Astrocyte (in vitro differentiated cells and primary cell): ENCODE data around the gene GTPBP6. TPM values are rescaled to one million over a fixed set of nuclear protein-coding genes. Genes with fewer than 3 reads are reported as not detected.

Source experiments
- DNase-seq: peaks from one replicate; pipeline ENCODE4 v3.0.0-alpha.2; 2010; ENCODE audit warnings: low read depth
- FAIRE-seq: peaks from 2 replicates; lab custom pipeline; 2011; peaks lifted over from hg19 to GRCh38; lab: Jason Lieb, UNC
- H2AFZ ChIP-seq: 2 replicates; pipeline ENCODE4 v1.6.0; 2012; ENCODE audit warnings: low read depth, low read length, inconsistent platforms
- H3K27ac ChIP-seq: 2 replicates; pipeline ENCODE4 v1.5.1; 2011; ENCODE audit warnings: low read depth, low read length, inconsistent platforms
- H3K27me3 ChIP-seq: 2 replicates; pipeline ENCODE4 v1.6.0; 2011; ENCODE audit warnings: low read length, inconsistent platforms; ENCODE audit not compliant: insufficient read depth
- H3K36me3 ChIP-seq: 2 replicates; pipeline ENCODE4 v1.5.1; 2011; ENCODE audit warnings: low read length, inconsistent platforms; ENCODE audit not compliant: insufficient read depth
- H3K4me1 ChIP-seq: 2 replicates; pipeline ENCODE4 v1.5.1; 2011; ENCODE audit warnings: low read length, inconsistent platforms; ENCODE audit not compliant: insufficient read depth
- H3K4me2 ChIP-seq: 2 replicates; pipeline ENCODE4 v1.6.0; 2012; ENCODE audit warnings: low read length, inconsistent platforms
- H3K4me3 ChIP-seq: 2 replicates; pipeline ENCODE4 v1.5.1; 2011; ENCODE audit warnings: low read depth, mild to moderate bottlenecking, low read length, inconsistent platforms; ENCODE audit not compliant: insufficient read depth
- H3K79me2 ChIP-seq: 2 replicates; pipeline ENCODE4 v1.6.0; 2012; ENCODE audit warnings: mild to moderate bottlenecking, low read length, inconsistent platforms; ENCODE audit not compliant: insufficient read depth
- H3K9ac ChIP-seq: 2 replicates; pipeline ENCODE4 v1.6.0; 2012; ENCODE audit warnings: mild to moderate bottlenecking, low read length, inconsistent platforms
- H3K9me3 ChIP-seq: 2 replicates; pipeline ENCODE4 v1.5.1; 2012; ENCODE audit warnings: low read depth, mild to moderate bottlenecking, low read length, inconsistent platforms; ENCODE audit not compliant: insufficient read depth
- H4K20me1 ChIP-seq: 2 replicates; pipeline ENCODE4 v1.6.0; 2012; ENCODE audit warnings: low read length, inconsistent platforms; ENCODE audit not compliant: insufficient read depth
- H3K27ac Mint-ChIP-seq: one replicate; pipeline ENCODE4 v1.8.0; 2021; ENCODE audit warnings: mild to moderate bottlenecking, mixed read lengths; ENCODE audit not compliant: unreplicated experiment
- H3K27me3 Mint-ChIP-seq: one replicate; pipeline ENCODE4 v1.8.0; 2021; ENCODE audit warnings: low read depth, mixed read lengths; ENCODE audit not compliant: unreplicated experiment
- H3K36me3 Mint-ChIP-seq: one replicate; pipeline ENCODE4 v1.8.0; 2021; ENCODE audit warnings: low read depth, mixed read lengths; ENCODE audit not compliant: unreplicated experiment
- H3K4me1 Mint-ChIP-seq: one replicate; pipeline ENCODE4 v1.8.0; 2021; ENCODE audit warnings: low read depth, mixed read lengths; ENCODE audit not compliant: unreplicated experiment
- H3K4me3 Mint-ChIP-seq: one replicate; pipeline ENCODE4 v1.8.0; 2021; ENCODE audit warnings: mild to moderate bottlenecking, moderate library complexity, mixed read lengths; ENCODE audit not compliant: unreplicated experiment
- H3K9me3 Mint-ChIP-seq: one replicate; pipeline ENCODE4 v1.8.0; 2021; ENCODE audit warnings: mild to moderate bottlenecking, mixed read lengths; ENCODE audit not compliant: unreplicated experiment
- CTCF ChIP-seq: IDR thresholded peaks from 2 replicates; pipeline ENCODE4 v1.5.1; 2011; ENCODE audit warnings: low read depth, mild to moderate bottlenecking, inconsistent platforms, low read length, moderate library complexity; ENCODE audit not compliant: insufficient read depth
- EZH2 ChIP-seq: IDR thresholded peaks from 2 replicates; pipeline ENCODE4 v1.6.1; 2012; ENCODE audit warnings: mild to moderate bottlenecking, low read length, inconsistent platforms; ENCODE audit not compliant: insufficient read depth
- total RNA-seq: library from RNA; stranded (reverse); gene quantifications from 2 replicates; pipeline ENCODE4 v1.2.1, GENCODE V29; 2021

Gene GTPBP6
- total RNA-seq, 1 donor from 2014 or later: 30.5 TPM

- DNase-seq (no peak), FAIRE-seq (no peak)
- H3K9me3 ChIP-seq: no peaks in the 10 kb centered on the region
- no peaks in the 10 kb centered on the region for H3K36me3 ChIP-seq
- no peak overlapping the region for H3K4me3 ChIP-seq
- H3K9ac ChIP-seq: no peak overlapping the region
- H3K27me3 ChIP-seq: no peaks in the 10 kb centered on the region
- Mint-ChIP-seq H3K4me1 (peaks cover 2% of the 10 kb centered on the region), H3K27me3 (no peaks in the 10 kb centered on the region), H3K36me3 (peaks cover 18% of the 10 kb centered on the region), H3K9me3 (peaks cover 16% of the 10 kb centered on the region), H3K4me3 (no peak overlapping the region), H3K27ac (peak overlapping the region; percentile 41)
- H3K4me2 ChIP-seq: no peak overlapping the region
- TF ChIP-seq EZH2: no peak
- no peaks in the 10 kb centered on the region for H4K20me1 ChIP-seq
- no peaks in the 10 kb centered on the region for H3K79me2 ChIP-seq
- no peak overlapping the region for H3K27ac ChIP-seq
- no peak overlapping the region for H2AFZ ChIP-seq
- peaks cover 5% of the 10 kb centered on the region for H3K4me1 ChIP-seq
These were observed 17.6 kb upstream of the GTPBP6 start for GRCh38 chrX:336227-336626.

GRCh38 chrX:335758-336155 lies 17.2 kb upstream of the GTPBP6 start:
- Histone ChIP-seq H3K4me2 (no peak overlapping the region), H3K36me3 (no peaks in the 10 kb centered on the region), H3K27ac (no peak overlapping the region), H3K4me3 (no peak overlapping the region), H2AFZ (no peak overlapping the region), H4K20me1 (no peaks in the 10 kb centered on the region), H3K9ac (no peak overlapping the region), H3K79me2 (no peaks in the 10 kb centered on the region), H3K27me3 (no peaks in the 10 kb centered on the region), H3K9me3 (no peaks in the 10 kb centered on the region), H3K4me1 (peaks cover 8% of the 10 kb centered on the region)
- Mint-ChIP-seq H3K9me3 (peaks cover 16% of the 10 kb centered on the region), H3K27ac (no peak overlapping the region), H3K27me3 (no peaks in the 10 kb centered on the region), H3K36me3 (peaks cover 18% of the 10 kb centered on the region), H3K4me1 (peaks cover 2% of the 10 kb centered on the region), H3K4me3 (no peak overlapping the region)
- TF ChIP-seq CTCF (no peak), EZH2 (no peak)
- no peak for DNase-seq
- FAIRE-seq: no peak

- Histone ChIP-seq H3K9ac (no peak overlapping the region), H3K36me3 (no peaks in the 10 kb centered on the region), H3K4me1 (peaks cover 8% of the 10 kb centered on the region), H4K20me1 (no peaks in the 10 kb centered on the region), H2AFZ (no peak overlapping the region), H3K79me2 (no peaks in the 10 kb centered on the region), H3K9me3 (no peaks in the 10 kb centered on the region), H3K27ac (no peak overlapping the region), H3K27me3 (no peaks in the 10 kb centered on the region), H3K4me2 (no peak overlapping the region), H3K4me3 (no peak overlapping the region)
- H3K27me3 Mint-ChIP-seq: no peaks in the 10 kb centered on the region
- H3K9me3 Mint-ChIP-seq: peaks cover 16% of the 10 kb centered on the region
- no peak overlapping the region for H3K27ac Mint-ChIP-seq
- peaks cover 2% of the 10 kb centered on the region for H3K4me1 Mint-ChIP-seq
- TF ChIP-seq EZH2 (no peak), CTCF (no peak)
- H3K4me3 Mint-ChIP-seq: no peak overlapping the region
- H3K36me3 Mint-ChIP-seq: peaks cover 18% of the 10 kb centered on the region
- FAIRE-seq (no peak), DNase-seq (no peak)
These were observed 16.6 kb upstream of the GTPBP6 start for GRCh38 chrX:334971-335757.
